GM12878 (cell line): ENCODE data around the gene PAPLN.

Experiments
- PAX8 ChIP-seq: fragments of 450-650 bp; IDR thresholded peaks from 2 replicates; pipeline ENCODE4 v1.6.1; 2017; ENCODE audit warnings: mild to moderate bottlenecking, moderate library complexity
- POLR2A ChIP-seq: IDR thresholded peaks from 2 replicates; pipeline ENCODE4 v1.6.1; 2011; ENCODE audit warnings: low read depth, mild to moderate bottlenecking, low read length
- SP1 ChIP-seq: IDR thresholded peaks from one replicate; pipeline ENCODE4 v1.6.1; 2011; ENCODE audit warnings: low read depth, low read length

DNA sequence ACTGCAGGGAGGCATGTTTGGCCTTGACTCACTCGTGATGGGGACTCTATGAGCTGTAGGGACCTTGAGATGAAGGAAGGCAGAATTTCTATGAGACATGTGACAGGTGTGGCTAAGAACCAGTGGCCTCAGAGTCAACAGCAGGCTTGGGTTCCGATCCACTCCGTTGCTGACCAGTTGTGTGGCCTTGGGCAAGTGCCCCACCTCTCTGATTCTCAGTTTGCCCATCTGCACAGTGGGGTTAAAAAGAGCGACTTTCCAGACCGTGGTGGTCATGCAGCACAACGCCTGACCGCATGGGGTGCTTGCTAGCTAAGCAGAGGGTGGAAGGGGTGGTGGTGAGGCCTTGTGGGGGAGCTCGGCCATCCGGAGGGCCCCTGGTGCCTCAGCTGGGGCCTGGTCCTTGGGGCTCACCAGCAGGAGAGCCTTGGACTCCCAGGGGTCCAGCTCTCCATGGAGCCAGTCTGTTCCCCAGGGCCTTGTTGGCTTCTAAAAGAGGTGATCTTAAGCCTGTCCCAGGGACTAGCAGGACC is 18.5 kb downstream of the PAPLN start:
- TF ChIP-seq PAX8 (no peak), POLR2A (no peak), SP1 (no peak)
